OCI-LY3 (cell line): ENCODE measurements around the gene MOGAT2.

Experiments used
- EZH2phosphoT487 ChIP-seq: fragments of 200-600 bp; shearing (Covaris generic); IDR thresholded peaks from 2 replicates; pipeline ENCODE4 v1.6.1; 2018; ENCODE audit warnings: antibody characterized with exemption, mixed run types, low read depth
- TF ChIP-seq, protein P1 (sequence below): fragments of 200-600, 300-600 bp; sonication (generic); IDR thresholded peaks from 2 replicates; pipeline ENCODE4 v1.5.1; 2014; ENCODE audit warnings: antibody characterized with exemption, low read length, low read depth

DNA sequence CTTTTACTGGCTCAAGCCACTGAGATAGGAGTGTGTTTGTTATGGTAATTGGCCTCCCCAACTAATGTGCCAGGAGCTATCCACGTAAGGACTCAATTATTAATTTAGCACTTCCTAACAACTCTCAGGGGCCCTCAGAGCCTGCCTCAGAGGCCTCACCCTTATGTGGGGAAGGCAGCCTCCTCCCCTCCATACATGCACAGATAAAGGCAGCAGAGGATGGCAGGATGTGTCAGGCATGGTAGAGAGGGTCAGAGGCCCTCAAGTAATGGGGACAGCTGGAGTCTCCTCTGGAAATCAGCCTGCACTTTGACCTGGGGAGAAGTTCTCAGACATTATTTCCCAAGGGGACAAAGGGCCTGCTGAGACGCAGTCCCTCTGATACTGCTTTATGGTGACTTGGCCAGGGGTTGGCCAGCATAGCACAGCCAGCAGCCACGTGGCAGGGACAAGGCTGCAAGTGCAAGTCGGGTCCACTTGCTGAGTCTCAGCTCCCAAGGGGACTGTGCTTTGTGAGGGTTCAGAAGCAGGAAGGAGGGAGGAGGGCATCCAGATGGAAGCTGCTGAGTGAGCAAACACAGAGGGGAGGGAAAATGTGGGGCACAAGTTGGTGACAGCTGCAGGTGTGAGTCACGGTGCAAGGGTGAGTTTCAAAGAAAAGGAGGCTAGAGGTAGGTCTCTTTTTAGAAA is 17.0 kb downstream of the MOGAT2 start:
- TF ChIP-seq, protein P1, sequence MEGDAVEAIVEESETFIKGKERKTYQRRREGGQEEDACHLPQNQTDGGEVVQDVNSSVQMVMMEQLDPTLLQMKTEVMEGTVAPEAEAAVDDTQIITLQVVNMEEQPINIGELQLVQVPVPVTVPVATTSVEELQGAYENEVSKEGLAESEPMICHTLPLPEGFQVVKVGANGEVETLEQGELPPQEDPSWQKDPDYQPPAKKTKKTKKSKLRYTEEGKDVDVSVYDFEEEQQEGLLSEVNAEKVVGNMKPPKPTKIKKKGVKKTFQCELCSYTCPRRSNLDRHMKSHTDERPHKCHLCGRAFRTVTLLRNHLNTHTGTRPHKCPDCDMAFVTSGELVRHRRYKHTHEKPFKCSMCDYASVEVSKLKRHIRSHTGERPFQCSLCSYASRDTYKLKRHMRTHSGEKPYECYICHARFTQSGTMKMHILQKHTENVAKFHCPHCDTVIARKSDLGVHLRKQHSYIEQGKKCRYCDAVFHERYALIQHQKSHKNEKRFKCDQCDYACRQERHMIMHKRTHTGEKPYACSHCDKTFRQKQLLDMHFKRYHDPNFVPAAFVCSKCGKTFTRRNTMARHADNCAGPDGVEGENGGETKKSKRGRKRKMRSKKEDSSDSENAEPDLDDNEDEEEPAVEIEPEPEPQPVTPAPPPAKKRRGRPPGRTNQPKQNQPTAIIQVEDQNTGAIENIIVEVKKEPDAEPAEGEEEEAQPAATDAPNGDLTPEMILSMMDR, result no peak
- TF ChIP-seq EZH2phosphoT487, result no peak
